ENCODE results near the gene EPB41L2.

Gene EPB41L2

DNA sequence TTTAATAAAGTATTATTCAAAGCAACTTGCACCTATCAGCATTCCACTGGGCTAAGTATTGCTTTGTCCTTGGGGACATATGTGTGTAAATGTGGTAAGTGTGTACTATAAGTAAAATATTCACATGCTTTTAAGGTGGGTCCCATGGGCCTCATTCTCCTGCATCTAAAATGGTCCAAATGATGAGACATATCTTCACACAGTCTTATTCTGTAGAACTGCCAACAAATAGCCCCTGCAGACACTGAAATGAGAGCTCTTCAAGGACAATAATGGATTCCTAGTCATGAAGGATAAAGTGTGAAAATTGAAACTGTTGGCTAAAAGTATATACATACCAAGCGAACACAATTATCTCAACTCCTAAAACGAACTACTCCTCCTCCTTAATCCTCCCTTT, 154.1 kb downstream of the EPB41L2 start:
- DNase-seq (ENCODE audit: low spot score) = no peak

DNA sequence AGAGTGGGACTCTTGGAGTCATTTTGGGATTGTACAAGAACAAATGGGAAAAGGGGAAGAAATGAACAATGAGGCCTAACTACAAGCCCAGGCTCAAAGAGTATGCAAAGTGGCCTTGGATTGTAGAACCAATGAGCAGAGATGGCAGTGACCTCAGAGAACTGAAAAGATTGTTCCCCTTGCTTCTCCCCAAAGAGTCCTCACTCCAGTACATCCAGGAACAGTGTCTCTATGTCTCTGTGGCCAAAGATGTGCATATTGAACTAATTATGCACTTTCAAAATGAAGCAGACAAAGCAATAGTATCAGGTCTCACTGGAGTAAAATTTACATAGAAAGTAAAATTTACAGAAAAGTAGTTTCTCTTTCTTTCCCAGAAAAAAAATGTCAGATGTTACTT, 154.9 kb downstream of the EPB41L2 start:
- no peak for DNase-seq (ENCODE audit: low spot score)

DNA sequence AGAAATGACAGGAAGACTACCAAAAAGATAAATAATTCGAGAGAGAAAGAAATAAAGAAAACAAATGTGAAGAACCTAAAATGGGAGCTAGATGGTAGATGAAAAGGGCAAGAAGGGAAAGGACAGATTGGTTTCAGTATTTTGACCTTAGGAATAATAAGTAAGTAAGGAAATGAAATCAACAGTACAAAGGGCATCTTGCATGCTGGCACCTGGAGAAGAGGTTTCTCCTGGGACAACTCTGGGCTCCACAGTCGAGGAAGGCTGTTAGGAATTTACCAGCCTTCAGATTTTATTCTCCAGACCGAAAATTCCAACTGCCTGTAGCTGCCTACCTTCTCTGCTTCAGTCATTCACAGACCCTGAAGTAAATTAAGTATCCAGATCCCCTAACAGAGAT, 155.4 kb downstream of the EPB41L2 start:
- DNase-seq (ENCODE audit: low spot score) = no peak

DNA sequence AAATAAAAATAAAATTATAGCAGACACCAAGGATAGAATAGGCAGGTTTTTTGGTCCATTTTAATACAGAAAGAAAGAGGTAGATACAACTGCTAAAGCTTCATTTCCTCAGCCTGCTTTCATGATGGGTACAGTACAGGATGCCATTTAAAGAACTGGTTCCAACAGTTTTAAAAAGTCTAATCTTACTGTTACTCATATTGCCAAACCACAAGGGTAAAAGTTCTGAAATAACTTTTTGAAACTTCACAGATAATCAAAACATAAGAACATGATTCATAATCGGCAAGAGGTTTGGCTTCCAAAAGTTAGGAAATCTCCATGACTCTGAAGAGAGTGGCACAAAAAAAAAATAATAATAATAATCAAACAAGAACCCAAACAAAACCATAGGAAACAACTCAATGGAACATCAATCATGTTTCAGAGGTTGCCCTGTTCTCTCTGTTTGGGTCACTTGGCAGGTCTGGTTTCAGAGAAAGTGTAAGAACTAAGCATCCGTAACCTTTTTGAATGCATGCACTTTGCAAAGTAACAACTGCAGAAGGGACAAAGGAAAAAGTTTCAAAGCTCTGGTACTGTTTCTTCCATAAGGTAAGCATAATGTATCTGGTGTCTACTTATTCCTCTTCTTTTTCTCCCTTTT, 156.2 kb downstream of the EPB41L2 start:
- no peak for DNase-seq (ENCODE audit: low spot score)

DNA sequence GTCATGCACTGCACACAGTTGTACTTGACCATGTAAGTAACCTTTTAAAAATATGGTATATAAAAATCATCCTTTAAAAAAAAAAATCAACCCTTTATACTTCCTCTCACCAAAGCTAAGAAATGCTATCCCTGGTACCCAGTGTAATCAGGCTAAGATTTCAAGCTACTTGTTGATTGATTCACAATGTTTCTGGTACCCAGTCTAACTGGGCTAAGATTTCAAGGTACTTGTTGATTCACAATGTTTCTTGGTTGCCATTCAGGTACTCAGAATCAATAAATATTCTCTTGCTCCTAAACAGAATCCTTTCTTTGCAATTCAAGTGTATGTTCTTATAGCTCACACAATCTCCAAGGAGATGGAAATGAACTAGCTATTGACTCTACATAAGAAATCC, 159.4 kb downstream of the EPB41L2 start:
- DNase-seq (ENCODE audit: low spot score) = no peak

DNA sequence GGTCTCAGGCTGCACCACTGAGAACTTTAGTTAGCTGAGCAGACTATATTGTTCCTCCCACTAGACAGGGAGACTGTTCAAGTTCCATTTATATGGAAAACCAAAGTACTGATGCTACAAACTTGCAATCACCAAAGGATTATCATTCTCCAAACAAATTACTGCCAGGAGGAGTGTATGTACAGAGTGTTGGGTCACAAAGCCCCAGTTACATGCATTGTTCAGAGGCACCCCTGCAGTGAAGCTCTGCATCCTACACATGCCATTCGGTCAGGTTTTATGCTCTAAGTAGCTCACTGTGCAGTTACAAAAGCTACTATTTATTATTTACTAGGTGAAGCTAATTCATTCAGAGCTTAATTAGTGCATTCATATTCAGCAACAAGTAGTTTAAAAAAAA, 160.0 kb downstream of the EPB41L2 start:
- no peak for DNase-seq (ENCODE audit: low spot score)

DNA sequence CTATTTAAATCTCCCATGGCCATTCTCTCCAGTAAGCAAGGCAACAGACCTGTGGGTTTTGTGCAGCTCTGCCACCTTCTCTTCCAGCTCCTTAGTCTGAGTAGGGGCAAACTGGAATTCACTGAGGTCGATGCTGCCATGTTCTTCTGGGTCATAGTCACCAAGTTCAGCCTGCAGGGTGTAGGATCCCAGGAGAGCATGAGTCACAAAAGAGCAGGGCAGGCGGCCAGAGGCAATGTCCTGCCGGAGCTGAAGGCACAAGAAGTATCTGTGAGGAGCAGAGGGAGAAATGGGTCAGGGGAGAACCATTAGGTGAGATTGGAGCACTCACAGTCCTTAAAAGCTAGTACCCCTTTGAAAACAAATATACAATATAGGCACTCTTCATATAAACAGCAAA, 162.1 kb downstream of the EPB41L2 start:
- no peak for DNase-seq (ENCODE audit: low spot score)

DNA sequence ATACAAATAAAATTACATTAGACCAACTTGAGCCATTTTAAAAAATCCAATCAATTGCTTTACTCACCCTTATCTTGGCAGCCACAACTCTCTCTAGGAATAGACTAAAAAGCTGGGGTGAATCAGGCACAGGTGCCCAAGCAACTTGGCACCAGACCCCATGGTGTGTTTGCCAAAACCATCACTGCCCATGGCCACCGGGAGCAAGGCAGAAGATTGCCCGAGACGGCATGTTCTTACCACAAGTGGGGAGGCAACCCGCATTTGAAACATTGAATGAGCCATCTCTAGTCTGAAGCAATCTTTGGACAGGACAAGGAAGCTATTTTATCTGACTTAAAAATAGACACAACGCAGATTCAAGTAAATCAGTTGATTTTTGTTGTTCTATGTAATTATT, 166.8 kb downstream of the EPB41L2 start:
- DNase-seq (ENCODE audit: low spot score) = no peak

DNA sequence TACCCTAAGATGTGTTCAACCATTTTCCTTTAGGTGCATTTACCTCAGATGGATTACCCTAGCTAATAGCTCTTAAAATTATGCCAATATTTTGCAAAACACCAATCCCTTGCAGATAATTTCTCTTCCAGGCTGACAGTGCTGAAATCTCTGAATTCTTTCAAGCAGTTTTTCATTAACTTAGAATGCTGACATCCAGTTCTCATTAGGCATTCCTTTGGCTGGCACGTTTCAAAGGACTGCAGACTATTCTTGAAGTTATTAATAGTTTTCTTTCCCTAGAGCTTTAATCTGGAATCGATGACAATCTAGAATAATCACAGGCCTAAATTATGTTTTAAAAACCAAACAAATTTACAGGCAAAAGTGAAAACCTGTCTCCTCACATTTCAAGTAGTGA, 167.5 kb downstream of the EPB41L2 start:
- no peak for DNase-seq (ENCODE audit: low spot score)

DNA sequence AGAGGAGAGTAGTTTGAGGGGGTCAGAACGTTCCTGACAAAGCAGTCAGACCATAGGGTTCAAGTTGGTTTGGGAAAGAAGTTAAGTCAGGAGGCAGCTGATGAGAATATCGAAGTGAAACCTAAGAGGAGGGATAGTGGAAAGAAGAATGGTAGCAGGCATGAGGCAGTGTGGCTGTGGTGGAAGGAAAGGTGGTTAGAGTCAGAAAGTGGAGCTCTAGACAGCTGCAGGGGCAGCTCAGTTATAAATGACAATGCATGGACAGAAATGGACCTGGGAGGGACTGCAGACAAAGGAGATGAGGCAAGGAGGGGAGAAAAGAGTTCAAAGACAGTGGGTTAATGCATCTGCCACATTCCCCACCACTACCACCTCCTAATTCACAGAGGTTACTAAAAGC, 169.3 kb downstream of the EPB41L2 start:
- no peak for DNase-seq (ENCODE audit: low spot score)

DNA sequence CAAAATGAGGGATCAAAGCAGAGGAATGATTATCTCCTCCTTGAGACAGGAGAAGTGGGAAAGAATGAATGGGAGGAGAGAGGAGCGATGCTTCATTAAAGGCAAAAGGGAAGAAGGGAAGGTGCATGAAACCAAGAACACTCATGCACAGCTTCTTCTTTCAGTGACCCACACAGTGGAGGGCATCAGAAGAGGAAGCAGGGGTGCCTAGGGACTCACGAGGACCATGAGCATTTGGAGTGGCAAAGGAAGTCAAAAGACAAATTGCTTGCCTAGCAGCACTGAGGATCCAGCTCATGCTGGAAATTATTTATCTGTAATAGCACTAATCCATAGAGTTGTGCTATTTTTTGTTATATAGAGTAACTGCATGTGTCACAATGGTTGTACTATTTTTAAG, 169.8 kb downstream of the EPB41L2 start:
- DNase-seq (ENCODE audit: low spot score) = no peak

DNA sequence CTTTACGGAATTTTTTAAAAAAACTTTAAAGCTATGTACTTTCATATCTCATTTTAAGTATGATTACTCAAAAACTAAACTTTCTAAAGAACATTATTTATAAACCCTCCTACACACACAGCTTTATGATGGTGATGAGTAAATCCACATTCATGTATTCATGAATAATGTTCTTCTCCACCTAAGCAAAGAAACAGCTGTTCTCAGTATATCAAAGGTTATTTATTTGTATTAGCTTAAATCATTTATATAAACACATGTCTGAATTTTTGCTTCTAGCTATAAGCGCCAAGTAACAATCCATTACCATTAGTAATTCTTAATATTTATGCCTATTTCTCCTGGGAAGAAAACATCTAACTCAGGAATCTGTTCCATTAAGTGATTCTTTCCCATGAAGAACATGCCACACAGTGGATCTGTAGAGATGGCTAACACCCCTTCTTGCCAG, 172.5 kb downstream of the EPB41L2 start:
- no peak for DNase-seq (ENCODE audit: low spot score)

DNA sequence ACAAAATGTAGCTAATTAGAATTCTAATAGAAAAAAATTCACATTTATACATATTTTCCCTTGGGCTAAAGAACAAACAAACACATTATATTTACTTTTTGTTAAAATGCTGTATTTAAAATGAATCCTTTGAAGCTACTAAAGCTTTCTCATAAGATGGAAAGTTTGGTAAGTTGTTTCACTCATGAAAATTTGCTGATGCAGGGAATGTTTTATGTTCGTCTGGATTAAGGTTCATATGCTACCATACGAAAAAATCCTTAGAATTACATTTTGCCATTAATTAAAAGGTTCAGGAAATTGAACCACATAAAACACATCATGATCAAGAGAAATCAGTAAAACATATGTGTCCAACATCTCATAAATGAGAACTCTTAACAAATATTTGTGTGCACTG, 173.6 kb downstream of the EPB41L2 start:
- DNase-seq (ENCODE audit: low spot score) = no peak

DNA sequence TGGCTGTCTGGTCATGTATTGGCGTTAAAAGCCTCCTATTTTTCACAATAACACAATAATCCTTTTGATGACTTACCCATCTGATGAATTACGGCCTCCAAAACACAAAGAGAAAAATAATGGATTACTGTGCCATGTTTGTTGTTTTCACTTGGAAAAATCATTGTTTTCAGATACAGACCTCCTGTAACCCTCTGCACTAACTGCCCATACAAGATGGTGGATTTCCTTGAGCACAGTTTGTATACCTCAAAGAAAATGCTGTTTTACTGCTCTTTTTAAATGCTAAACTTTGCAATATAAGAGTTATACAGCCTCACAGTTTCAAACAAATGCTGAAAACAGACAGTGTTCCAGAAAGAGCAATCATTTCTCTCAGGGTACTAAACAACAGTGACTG, 174.8 kb downstream of the EPB41L2 start:
- DNase-seq (ENCODE audit: low spot score) = no peak

DNA sequence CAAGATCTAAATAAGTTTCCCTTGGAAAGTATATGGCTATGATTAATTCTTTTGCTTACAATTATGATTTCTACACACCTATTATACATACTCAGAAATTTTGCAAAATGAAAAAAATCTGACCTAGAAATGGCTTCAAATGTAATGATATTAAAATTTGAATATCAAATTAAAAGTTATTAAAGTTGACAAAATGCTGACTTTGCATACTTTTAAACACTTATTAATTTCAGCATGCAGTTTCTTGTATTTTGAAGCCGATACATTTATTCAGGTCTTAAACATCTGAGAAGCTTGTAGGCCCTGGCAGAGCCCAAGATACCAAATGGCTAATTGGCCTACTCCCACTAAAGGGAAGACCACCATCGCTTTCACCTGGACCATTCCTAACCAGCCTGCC, 176.1 kb downstream of the EPB41L2 start:
- DNase-seq (ENCODE audit: low spot score) = no peak

DNA sequence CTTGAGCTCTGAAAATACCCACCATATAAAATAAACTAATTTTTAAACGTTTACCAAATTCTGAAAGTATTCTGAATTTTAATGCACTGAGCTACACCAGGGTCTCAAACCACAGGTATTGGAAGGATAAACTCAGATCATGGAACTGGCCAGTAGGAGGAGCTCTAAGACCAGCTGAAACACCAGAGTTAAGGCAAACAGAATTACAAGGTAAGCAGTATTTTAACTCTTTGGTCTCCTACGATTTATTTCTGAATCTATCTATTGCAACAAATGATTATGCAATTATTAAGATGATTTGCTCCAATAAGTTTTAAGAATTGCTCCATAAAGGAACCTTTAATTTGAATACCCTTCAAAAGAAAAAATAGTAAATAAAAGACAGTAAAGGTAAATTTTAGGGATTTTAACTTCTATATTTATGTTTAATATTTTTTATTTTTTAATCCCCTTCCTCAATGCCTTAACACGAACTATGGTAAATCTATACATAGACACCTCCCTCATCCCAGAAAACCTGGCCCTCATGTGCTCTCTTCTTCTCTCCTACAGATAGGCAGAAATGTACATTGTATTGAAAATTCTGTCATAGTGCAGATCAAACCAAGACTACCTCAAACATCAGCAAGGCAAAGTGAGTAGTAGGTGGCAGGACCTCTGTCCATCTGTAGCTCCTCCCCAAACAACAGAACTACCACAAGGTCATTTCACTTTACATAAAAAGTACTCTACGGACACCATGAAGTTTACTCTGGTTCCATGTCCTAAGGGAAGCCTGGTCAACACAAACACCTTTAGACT, 177.5 kb downstream of the EPB41L2 start:
- peak; percentile 66 for DNase-seq (ENCODE audit: low spot score)

DNA sequence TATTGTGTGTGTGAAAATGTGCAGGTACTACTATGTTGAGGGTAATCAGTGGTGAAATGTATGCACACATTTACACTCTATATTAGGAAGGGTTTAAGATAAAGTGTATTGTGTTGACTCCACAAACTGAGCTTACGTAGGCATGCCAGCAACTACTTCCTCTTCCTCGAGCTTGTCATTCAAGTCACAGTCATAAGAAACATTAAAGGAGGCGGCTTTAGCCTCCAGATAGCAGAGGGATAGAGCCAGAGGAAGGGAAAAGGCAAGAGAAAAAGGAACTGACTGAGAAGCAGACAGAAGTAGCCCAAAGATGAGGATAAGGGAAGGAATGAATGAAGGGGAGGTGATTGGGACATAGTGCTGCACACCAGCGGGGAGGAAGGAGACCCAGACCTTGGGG, 180.7 kb downstream of the EPB41L2 start:
- no peak for DNase-seq (ENCODE audit: low spot score)

DNA sequence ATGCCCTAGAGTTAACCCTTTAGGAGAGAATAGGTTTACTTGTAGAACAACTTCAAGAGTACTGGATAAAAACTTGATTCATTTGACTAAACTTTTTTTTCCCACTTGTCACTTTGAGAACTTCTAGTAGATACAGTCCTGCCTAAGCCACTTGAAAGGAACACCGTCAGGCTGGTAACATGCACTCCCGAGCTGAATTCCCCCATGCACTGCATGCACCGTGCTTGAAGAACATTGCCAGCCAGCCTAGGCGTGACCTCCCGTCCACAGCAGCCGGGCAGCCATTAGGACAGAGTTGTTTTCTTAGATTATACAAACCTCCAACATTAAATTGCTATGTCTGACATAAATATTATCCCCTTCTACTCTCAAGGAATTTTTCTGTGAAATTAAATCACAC, 183.2 kb downstream of the EPB41L2 start:
- no peak for DNase-seq (ENCODE audit: low spot score)

DNA sequence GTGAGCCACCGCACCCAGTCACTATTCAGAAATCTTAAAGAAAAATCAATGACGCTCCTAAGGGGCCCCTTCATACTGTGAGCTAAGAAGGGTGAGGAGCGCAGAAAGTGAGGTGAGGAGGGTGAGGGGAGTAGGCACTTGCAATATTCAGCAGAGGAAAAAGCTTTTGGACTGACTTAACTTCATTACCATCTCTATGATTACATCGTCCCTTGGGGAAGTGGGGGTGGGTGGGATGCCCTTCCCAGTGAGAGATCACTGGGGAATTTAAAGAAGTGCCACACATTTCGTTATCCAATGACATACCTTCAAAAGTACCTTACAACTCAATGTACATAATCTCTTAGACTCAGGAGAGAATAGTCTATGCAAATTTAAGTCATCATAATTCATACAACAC, 189.3 kb downstream of the EPB41L2 start:
- DNase-seq (ENCODE audit: low spot score) = no peak

DNA sequence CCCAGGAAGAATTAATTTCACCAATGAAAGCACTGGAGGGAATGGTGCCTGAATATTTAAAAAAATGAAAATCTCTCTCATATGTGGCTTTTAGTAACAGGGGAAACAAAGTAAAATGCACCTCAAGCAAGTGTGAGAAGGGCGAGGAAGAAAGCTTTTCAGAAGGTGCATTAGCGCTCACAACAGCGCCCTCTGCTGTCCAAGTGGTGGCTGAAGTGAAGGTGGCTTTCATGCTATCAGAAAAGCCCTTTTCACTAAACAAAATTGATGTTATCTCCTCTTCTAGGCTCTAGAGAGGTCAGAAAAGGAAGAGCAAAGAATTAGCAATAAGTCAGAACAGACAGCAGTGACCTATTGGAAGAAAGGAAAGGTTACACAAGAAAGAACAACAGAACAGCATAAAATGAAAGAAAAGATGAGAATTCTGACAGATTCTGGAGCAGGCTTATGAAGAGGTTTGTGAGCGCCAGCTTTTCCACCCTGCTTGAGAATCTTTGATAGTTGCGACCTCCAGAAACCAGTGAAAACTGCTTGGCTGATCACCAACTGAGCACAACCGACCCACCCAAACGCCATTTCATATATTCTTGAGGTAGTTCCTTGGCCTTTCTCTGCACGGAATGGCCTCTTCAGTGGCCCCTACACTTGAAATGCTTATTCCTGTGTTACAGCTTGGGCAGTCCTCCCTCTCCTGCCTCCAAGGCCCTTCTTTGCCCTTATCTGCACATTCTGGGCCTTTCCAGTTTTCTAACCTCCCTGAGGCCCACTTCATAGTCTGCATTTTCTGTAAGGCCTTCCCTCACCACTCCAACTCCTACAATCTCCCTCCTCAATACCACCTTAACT, 190.6 kb downstream of the EPB41L2 start:
- DNase-seq (ENCODE audit: low spot score) = peak; percentile 67

DNA sequence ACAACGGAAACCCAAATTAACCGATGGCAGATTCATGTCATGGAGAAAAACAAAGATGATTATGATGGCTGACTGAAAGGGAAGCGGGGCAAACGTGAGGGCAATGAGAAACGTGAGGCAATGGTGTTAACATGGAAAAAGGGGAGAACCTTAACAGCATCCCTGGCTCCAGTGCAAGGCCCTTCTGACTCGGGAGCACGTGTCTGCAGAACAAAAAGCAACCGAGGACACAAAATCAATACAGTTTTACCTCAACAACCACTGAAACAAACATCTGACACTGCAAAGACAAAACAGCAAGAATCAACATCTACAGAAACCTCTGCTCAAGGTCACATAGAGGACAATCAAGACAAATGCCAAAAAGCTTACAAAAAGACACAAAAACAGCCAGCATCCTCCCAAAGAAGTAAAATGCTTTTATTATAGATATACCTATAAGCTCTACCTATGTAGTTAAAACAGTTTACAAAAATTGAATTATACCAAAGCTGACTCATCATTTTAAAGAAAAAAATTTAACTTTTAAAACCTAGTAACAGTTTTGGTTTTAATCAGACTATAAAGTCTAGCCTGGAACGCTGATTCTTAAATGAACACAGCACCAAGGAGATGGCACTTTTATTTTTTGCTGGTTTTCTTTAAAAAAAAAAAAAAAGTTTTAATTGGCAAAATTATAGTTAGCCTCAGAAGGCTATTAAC, 192.7 kb downstream of the EPB41L2 start:
- DNase-seq (ENCODE audit: low spot score) = no peak

DNA sequence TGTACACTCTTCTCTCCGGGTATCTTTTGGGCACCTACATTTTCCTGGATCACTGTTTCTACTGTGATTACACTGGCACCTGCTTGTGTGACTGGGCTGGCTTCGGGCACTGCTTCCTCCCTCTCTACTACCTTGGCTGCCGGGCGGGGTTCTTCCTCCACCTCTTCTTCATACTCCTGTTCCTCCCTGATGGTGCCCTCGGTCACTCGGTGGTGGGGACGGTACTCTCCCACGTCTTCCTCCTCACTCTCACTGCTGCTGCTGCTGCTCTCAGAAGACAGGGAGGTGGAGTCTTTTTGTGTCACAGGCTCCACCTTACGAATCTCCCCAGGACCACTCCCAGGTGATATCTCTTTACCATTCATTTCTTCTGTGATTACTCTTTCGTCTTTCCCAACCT, 193.4 kb downstream of the EPB41L2 start:
- DNase-seq (ENCODE audit: low spot score) = no peak
